ENCODE data around the gene FBRS. TPM values are rescaled to one million over a fixed set of nuclear protein-coding genes. Genes with fewer than 3 reads are reported as not detected.

Gene FBRS
- total RNA-seq, 2 experiments from 2014 or later, result 36.8 to 89.8 TPM

GRCh38 chr16:30680326-30680725 lies 22.1 kb downstream of the FBRS start:
- intact Hi-C loops (cut with micrococcal nuclease; ENCODE audit: unreplicated experiment), result no loop called here
- no peaks in the 10 kb centered on the region for H3K4me1 ChIP-seq (ENCODE audit: insufficient read depth, low read length, poor library complexity, severe bottlenecking)
- no peak for TF ChIP-seq EZH2phosphoT487 (IDR thresholded peaks at IDR 0.05; ENCODE audit: borderline replicate concordance, low read depth, low read length)
- TF ChIP-seq, protein P1, sequence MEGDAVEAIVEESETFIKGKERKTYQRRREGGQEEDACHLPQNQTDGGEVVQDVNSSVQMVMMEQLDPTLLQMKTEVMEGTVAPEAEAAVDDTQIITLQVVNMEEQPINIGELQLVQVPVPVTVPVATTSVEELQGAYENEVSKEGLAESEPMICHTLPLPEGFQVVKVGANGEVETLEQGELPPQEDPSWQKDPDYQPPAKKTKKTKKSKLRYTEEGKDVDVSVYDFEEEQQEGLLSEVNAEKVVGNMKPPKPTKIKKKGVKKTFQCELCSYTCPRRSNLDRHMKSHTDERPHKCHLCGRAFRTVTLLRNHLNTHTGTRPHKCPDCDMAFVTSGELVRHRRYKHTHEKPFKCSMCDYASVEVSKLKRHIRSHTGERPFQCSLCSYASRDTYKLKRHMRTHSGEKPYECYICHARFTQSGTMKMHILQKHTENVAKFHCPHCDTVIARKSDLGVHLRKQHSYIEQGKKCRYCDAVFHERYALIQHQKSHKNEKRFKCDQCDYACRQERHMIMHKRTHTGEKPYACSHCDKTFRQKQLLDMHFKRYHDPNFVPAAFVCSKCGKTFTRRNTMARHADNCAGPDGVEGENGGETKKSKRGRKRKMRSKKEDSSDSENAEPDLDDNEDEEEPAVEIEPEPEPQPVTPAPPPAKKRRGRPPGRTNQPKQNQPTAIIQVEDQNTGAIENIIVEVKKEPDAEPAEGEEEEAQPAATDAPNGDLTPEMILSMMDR (conservative IDR thresholded peaks at IDR 0.05; ENCODE audit: low read length), result no peak
- no peaks in the 10 kb centered on the region for H3K36me3 ChIP-seq (ENCODE audit: insufficient read depth, low read length)
- CTCF ChIA-PET (ENCODE audit: unreplicated experiment), result no interaction called here
- no peaks in the 10 kb centered on the region for H3K79me2 ChIP-seq (ENCODE audit: insufficient read depth, low read depth, low read length)
- H2AFZ ChIP-seq (ENCODE audit: low read length), result no peak overlapping the region
- no peaks in the 10 kb centered on the region for H4K20me1 ChIP-seq (ENCODE audit: insufficient read depth, low read length)
- no peak overlapping the region for H3K4me2 ChIP-seq (ENCODE audit: low read length)
- no peaks in the 10 kb centered on the region for H3K9me3 ChIP-seq (ENCODE audit: low read length)
- H3K27ac ChIP-seq (ENCODE audit: low read depth, low read length, poor library complexity, severe bottlenecking), result no peak overlapping the region
- no peak for DNase-seq (ENCODE audit: low spot score)
- BruUV-seq (replicated peaks), result no TSS peak
- H3K4me3 ChIP-seq (ENCODE audit: low read depth, low read length, poor library complexity, severe bottlenecking), result no peak overlapping the region
- no peaks in the 10 kb centered on the region for H3K9me2 ChIP-seq (ENCODE audit: insufficient read depth, low read length)
- POLR2A ChIA-PET, result no interaction called here

DNA sequence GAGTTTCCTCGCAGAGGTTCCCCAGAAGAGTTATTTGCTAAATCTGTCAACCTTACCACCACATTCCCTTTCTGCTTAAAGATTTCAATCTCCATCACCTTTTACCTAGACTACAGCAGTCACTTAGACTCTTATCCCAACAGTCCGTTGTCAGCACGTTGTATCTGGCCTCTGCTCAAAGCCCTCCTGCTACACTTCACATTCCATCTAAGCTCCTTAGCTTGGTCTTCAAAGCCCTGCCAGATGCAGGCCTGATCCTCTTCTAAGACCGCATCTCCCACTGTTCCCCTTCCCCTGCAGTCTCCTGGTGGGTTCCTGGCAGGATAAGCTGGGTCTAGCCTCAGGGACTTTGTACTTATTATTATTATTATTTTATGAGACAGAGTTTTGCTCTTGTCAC lies 30.5 kb downstream of the FBRS start:
- no peak overlapping the region for H3K27ac ChIP-seq (ENCODE audit: low read depth, low read length, poor library complexity, severe bottlenecking)
- CTCF ChIA-PET (ENCODE audit: unreplicated experiment), result no interaction called here
- BruUV-seq (replicated peaks), result no TSS peak
- DNase-seq (ENCODE audit: low spot score), result no peak
- POLR2A ChIA-PET, result no interaction called here
- no peaks in the 10 kb centered on the region for H4K20me1 ChIP-seq (ENCODE audit: insufficient read depth, low read length)
- no peak overlapping the region for H3K4me3 ChIP-seq (ENCODE audit: low read depth, low read length, poor library complexity, severe bottlenecking)
- no peaks in the 10 kb centered on the region for H3K36me3 ChIP-seq (ENCODE audit: insufficient read depth, low read length)
- no peaks in the 10 kb centered on the region for H3K79me2 ChIP-seq (ENCODE audit: insufficient read depth, low read depth, low read length)
- H2AFZ ChIP-seq (ENCODE audit: low read length), result no peak overlapping the region
- no peak overlapping the region for H3K4me2 ChIP-seq (ENCODE audit: low read length)
- peaks cover 3% of the 10 kb centered on the region for H3K4me1 ChIP-seq (ENCODE audit: insufficient read depth, low read length, poor library complexity, severe bottlenecking)
- H3K9me2 ChIP-seq (ENCODE audit: insufficient read depth, low read length), result no peaks in the 10 kb centered on the region
- no peaks in the 10 kb centered on the region for H3K9me3 ChIP-seq (ENCODE audit: low read length)
- TF ChIP-seq, protein P1 (conservative IDR thresholded peaks at IDR 0.05; ENCODE audit: low read length), result no peak
- no peak for TF ChIP-seq EZH2phosphoT487 (IDR thresholded peaks at IDR 0.05; ENCODE audit: borderline replicate concordance, low read depth, low read length)
- intact Hi-C loops (cut with micrococcal nuclease; ENCODE audit: unreplicated experiment), result no loop called here

DNA sequence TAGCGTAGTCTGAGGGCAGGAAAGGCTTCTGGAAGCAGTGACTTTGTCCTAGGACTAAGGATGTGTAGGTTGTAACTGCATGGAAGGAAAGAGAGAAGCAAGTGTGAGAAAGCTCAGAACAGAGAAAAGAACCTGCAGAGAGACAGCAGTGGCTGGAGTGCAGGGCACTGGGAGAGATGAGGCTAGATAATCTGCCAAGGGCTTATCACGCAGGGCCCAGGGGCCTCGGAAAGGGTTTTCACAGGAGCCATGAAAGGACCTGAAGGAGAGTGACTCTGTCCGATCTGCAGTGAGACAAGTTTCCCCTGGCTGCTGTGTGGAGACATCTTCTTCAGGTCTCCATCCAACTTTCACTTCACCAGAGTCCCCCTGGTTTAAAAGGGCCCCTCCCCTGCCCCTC lies 33.7 kb downstream of the FBRS start:
- POLR2A ChIA-PET, result interaction anchor here (0.8 kb wide), 1 partner anchor 19 kb away, joined by 3 read pairs; no protein-coding TSS in a partner anchor
- Histone ChIP-seq H4K20me1 (ENCODE audit: insufficient read depth, low read length) (no peaks in the 10 kb centered on the region), H3K4me2 (ENCODE audit: low read length) (no peak overlapping the region), H3K79me2 (ENCODE audit: insufficient read depth, low read depth, low read length) (no peaks in the 10 kb centered on the region), H2AFZ (ENCODE audit: low read length) (no peak overlapping the region), H3K4me3 (ENCODE audit: low read depth, low read length, poor library complexity, severe bottlenecking) (no peak overlapping the region), H3K9me2 (ENCODE audit: insufficient read depth, low read length) (no peaks in the 10 kb centered on the region), H3K36me3 (ENCODE audit: insufficient read depth, low read length) (no peaks in the 10 kb centered on the region), H3K9me3 (ENCODE audit: low read length) (no peaks in the 10 kb centered on the region), H3K27ac (ENCODE audit: low read depth, low read length, poor library complexity, severe bottlenecking) (no peak overlapping the region), H3K4me1 (ENCODE audit: insufficient read depth, low read length, poor library complexity, severe bottlenecking) (peaks cover 5% of the 10 kb centered on the region)
- DNase-seq (ENCODE audit: low spot score), result no peak
- CTCF ChIA-PET (ENCODE audit: unreplicated experiment), result no interaction called here
- TF ChIP-seq, protein P1 (conservative IDR thresholded peaks at IDR 0.05; ENCODE audit: low read length), result no peak
- no peak for TF ChIP-seq EZH2phosphoT487 (IDR thresholded peaks at IDR 0.05; ENCODE audit: borderline replicate concordance, low read depth, low read length)
- no TSS peak for BruUV-seq (replicated peaks)
- intact Hi-C loops (cut with micrococcal nuclease; ENCODE audit: unreplicated experiment), result no loop called here
